Mammary epithelial cell (primary cell): ENCODE measurements around the gene TFAP2E.

ENCODE experiments used
- EZH2 ChIP-seq: IDR thresholded peaks from 2 replicates; pipeline ENCODE4 v1.6.1; 2012; ENCODE audit warnings: low read length, inconsistent platforms, borderline replicate concordance
- TF ChIP-seq, protein P1 (sequence below), 2 donors: IDR thresholded peaks in 1 of 2; conservative IDR thresholded peaks in 1 of 2; 2 replicates each; pipeline ENCODE4 v1.5.1; 2011 to 2012; ENCODE audit warnings: inconsistent platforms in 2 of 2, low read length in 2 of 2, mild to moderate bottlenecking in 2 of 2, control low read depth in 1 of 2, low read depth in 1 of 2; ENCODE audit not compliant: insufficient read depth in 1 of 2; ENCODE audit errors: extremely low read depth in 1 of 2

GRCh38 chr1:35590476-35591040 is 17.4 kb downstream of the TFAP2E start:
- TF ChIP-seq, protein P1, sequence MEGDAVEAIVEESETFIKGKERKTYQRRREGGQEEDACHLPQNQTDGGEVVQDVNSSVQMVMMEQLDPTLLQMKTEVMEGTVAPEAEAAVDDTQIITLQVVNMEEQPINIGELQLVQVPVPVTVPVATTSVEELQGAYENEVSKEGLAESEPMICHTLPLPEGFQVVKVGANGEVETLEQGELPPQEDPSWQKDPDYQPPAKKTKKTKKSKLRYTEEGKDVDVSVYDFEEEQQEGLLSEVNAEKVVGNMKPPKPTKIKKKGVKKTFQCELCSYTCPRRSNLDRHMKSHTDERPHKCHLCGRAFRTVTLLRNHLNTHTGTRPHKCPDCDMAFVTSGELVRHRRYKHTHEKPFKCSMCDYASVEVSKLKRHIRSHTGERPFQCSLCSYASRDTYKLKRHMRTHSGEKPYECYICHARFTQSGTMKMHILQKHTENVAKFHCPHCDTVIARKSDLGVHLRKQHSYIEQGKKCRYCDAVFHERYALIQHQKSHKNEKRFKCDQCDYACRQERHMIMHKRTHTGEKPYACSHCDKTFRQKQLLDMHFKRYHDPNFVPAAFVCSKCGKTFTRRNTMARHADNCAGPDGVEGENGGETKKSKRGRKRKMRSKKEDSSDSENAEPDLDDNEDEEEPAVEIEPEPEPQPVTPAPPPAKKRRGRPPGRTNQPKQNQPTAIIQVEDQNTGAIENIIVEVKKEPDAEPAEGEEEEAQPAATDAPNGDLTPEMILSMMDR (conservative IDR thresholded peaks at IDR 0.05 in 1 of 2, IDR thresholded peaks at IDR 0.05 in 1 of 2; ENCODE audit: extremely low read depth in 1 of 2, insufficient read depth in 1 of 2, low read depth in 1 of 2, low read length in 2 of 2): no peak
- TF ChIP-seq EZH2: no peak
